Measurements from ENCODE around the gene FIGNL1. TPM values are rescaled to one million over a fixed set of nuclear protein-coding genes. Genes with fewer than 3 reads are reported as not detected.

FIGNL1 gene
- total RNA-seq, 1 donor from 2014 or later: 11.1 TPM

DNA sequence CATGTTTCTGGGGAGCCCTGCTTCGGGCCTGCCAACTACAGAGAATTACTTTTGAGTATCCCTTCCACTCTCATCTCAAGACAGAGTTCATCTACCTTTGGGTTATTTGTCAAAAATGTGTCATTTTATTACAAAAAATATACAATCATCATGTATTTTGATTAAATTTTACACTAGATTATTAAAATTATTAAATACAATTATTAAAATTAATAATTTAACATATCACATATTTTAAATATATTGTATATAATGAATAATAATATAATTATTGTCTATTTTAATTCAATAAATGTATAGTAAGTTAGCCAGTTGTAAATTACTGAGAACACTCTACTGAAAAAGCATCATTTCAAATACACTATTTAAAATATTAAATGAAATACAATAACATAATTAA, 50.9 kb downstream of the FIGNL1 start:
- H3K9me3 Mint-ChIP-seq (ENCODE audit: unreplicated experiment): no peaks in the 10 kb centered on the region
- H3K36me3 Mint-ChIP-seq (ENCODE audit: unreplicated experiment): no peaks in the 10 kb centered on the region
- no peaks in the 10 kb centered on the region for H3K27me3 Mint-ChIP-seq (ENCODE audit: unreplicated experiment)
- TF ChIP-seq CTCF (IDR thresholded peaks at IDR 0.05; ENCODE audit: partially characterized antibody, unreplicated experiment): no peak
- H3K4me1 Mint-ChIP-seq (ENCODE audit: low read depth, unreplicated experiment): no peaks in the 10 kb centered on the region
- no peak overlapping the region for H3K27ac Mint-ChIP-seq (ENCODE audit: unreplicated experiment)
- no peak for DNase-seq
- H3K4me3 Mint-ChIP-seq (ENCODE audit: unreplicated experiment): no peak overlapping the region

DNA sequence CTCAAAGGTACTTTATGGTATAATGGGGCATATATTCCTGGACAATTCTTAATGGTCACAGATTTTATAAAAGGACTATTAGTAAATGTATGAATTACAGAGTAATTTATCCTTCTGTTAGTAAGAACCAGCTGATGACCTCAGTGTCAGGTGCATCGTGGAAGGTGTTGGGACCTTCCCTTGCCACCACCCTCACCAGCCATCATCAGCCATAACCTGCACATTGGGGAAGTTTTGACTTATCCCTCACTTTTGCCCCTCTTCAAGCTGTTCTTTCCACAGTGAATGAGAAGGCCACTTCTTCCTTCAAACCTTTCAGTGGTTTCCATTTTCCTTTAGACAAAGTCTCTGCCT, 52.2 kb downstream of the FIGNL1 start:
- H3K36me3 Mint-ChIP-seq (ENCODE audit: unreplicated experiment): no peaks in the 10 kb centered on the region
- no peaks in the 10 kb centered on the region for H3K27me3 Mint-ChIP-seq (ENCODE audit: unreplicated experiment)
- no peaks in the 10 kb centered on the region for H3K4me1 Mint-ChIP-seq (ENCODE audit: low read depth, unreplicated experiment)
- DNase-seq: no peak
- H3K9me3 Mint-ChIP-seq (ENCODE audit: unreplicated experiment): no peaks in the 10 kb centered on the region
- H3K4me3 Mint-ChIP-seq (ENCODE audit: unreplicated experiment): no peak overlapping the region
- TF ChIP-seq CTCF (IDR thresholded peaks at IDR 0.05; ENCODE audit: partially characterized antibody, unreplicated experiment): no peak
- H3K27ac Mint-ChIP-seq (ENCODE audit: unreplicated experiment): no peak overlapping the region

DNA sequence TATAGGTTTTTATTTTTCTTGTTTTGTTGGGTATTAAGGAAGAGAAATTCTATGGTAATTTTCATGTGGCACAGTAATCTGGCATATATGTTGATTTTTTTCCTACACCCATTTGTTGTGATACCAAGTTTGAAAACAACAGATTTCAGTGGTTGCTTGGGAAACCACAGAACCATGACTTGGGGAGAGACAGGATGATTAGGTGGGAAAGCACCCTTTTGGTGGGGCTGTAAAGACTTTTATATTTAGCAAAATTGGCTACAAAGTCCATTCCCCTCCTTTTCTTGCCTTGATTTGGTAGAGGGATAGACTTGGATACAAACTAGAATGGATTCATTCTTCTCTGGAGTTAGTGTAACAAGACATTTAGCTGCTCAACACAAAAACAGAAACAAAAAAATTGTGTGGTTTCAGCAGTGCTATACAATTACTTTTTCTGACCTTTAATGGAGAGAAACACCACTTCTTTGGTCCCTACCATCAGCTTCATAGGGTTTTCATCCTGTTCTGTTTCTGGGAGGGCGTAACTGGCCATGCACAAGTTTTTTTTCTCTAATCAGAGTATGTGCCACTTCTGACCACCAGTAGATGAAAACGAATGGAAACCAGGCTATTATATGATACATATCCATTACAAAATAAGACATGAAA, 52.7 kb downstream of the FIGNL1 start:
- TF ChIP-seq CTCF (IDR thresholded peaks at IDR 0.05; ENCODE audit: partially characterized antibody, unreplicated experiment): no peak
- no peak for DNase-seq
- no peak overlapping the region for H3K27ac Mint-ChIP-seq (ENCODE audit: unreplicated experiment)

GRCh38 chr7:50396856-50397255, 53.3 kb downstream of the FIGNL1 start:
- Mint-ChIP-seq H3K4me3 (ENCODE audit: unreplicated experiment) (no peak overlapping the region), H3K27ac (ENCODE audit: unreplicated experiment) (no peak overlapping the region), H3K27me3 (ENCODE audit: unreplicated experiment) (no peaks in the 10 kb centered on the region), H3K9me3 (ENCODE audit: unreplicated experiment) (no peaks in the 10 kb centered on the region), H3K36me3 (ENCODE audit: unreplicated experiment) (no peaks in the 10 kb centered on the region), H3K4me1 (ENCODE audit: low read depth, unreplicated experiment) (no peaks in the 10 kb centered on the region)
- TF ChIP-seq CTCF (IDR thresholded peaks at IDR 0.05; ENCODE audit: partially characterized antibody, unreplicated experiment): no peak
- no peak for DNase-seq

More for the DNA sequence above, 52.7 kb downstream of the FIGNL1 start:
- Mint-ChIP-seq H3K4me3 (ENCODE audit: unreplicated experiment) (no peak overlapping the region), H3K36me3 (ENCODE audit: unreplicated experiment) (no peaks in the 10 kb centered on the region), H3K4me1 (ENCODE audit: low read depth, unreplicated experiment) (no peaks in the 10 kb centered on the region), H3K9me3 (ENCODE audit: unreplicated experiment) (no peaks in the 10 kb centered on the region), H3K27me3 (ENCODE audit: unreplicated experiment) (no peaks in the 10 kb centered on the region)

- no peaks in the 10 kb centered on the region for H3K36me3 Mint-ChIP-seq (ENCODE audit: unreplicated experiment)
These were observed 55.8 kb downstream of the FIGNL1 start for GRCh38 chr7:50394315-50394714.

More at GRCh38 chr7:50394315-50394714, 55.8 kb downstream of the FIGNL1 start:
- H3K27ac Mint-ChIP-seq (ENCODE audit: unreplicated experiment): no peak overlapping the region
- no peaks in the 10 kb centered on the region for H3K4me1 Mint-ChIP-seq (ENCODE audit: low read depth, unreplicated experiment)
- no peak for TF ChIP-seq CTCF (IDR thresholded peaks at IDR 0.05; ENCODE audit: partially characterized antibody, unreplicated experiment)
- no peak overlapping the region for H3K4me3 Mint-ChIP-seq (ENCODE audit: unreplicated experiment)
- H3K27me3 Mint-ChIP-seq (ENCODE audit: unreplicated experiment): no peaks in the 10 kb centered on the region
- no peak for DNase-seq
- H3K9me3 Mint-ChIP-seq (ENCODE audit: unreplicated experiment): no peaks in the 10 kb centered on the region

Other genes starting within 250 kb of the FIGNL1 start
- gene IKZF1, start 145.6 kb downstream of the FIGNL1 start, total RNA-seq (ENCODE audit: unreplicated experiment): 1.1 TPM
- gene DDC, start 115.1 kb upstream of the FIGNL1 start, total RNA-seq (ENCODE audit: unreplicated experiment): 3.8 TPM

All from glutamatergic neuron (in vitro differentiated cells).